HepG2 (cell line): ENCODE results near the gene SF3A2. TPM values are rescaled to one million over a fixed set of nuclear protein-coding genes. Genes with fewer than 3 reads are reported as not detected.
A peak's percentile ranks its signal among the peaks of the same experiment; 100 is the strongest.

ENCODE experiments used
- EED ChIP-seq: sonication (generic); formaldehyde crosslinking; IDR thresholded peaks from 2 replicates; pipeline ENCODE4 v1.5.0; 2020; ENCODE audit warnings: mild to moderate bottlenecking, missing genetic modification reagents
- GTF3A ChIP-seq: sonication (generic); formaldehyde crosslinking; conservative IDR thresholded peaks from 2 replicates; pipeline ENCODE4 v1.4.0; 2020; ENCODE audit warnings: mild to moderate bottlenecking, missing genetic modification reagents
- HES4 ChIP-seq: sonication (generic); formaldehyde crosslinking; IDR thresholded peaks from 2 replicates; pipeline ENCODE4 v1.9.0; 2021; ENCODE audit warnings: mild to moderate bottlenecking, missing genetic modification reagents, borderline replicate concordance
- HNRNPLL ChIP-seq: fragments of 200-400 bp; formaldehyde crosslinking; IDR thresholded peaks from 2 replicates; pipeline ENCODE4 v1.6.1; 2017; ENCODE audit warnings: mild to moderate bottlenecking, low read depth, low read length; ENCODE audit not compliant: poor library complexity, severe bottlenecking
- MED8 ChIP-seq: sonication (generic); formaldehyde crosslinking; IDR thresholded peaks from 2 replicates; pipeline ENCODE4 v1.8.1; 2023; ENCODE audit warnings: mild to moderate bottlenecking, missing genetic modification reagents; ENCODE audit not compliant: insufficient replicate concordance
- MEIS2 ChIP-seq: sonication (generic); formaldehyde crosslinking; IDR thresholded peaks from 2 replicates; pipeline ENCODE4 v1.9.0; 2021; ENCODE audit warnings: mild to moderate bottlenecking, missing genetic modification reagents
- PRMT3 ChIP-seq: sonication (generic); formaldehyde crosslinking; IDR thresholded peaks from 2 replicates; pipeline ENCODE4 v1.8.1; 2022; ENCODE audit warnings: low read depth, mild to moderate bottlenecking, moderate library complexity, missing genetic modification reagents, borderline replicate concordance
- RFX1 ChIP-seq: fragments of 450-650 bp; IDR thresholded peaks from 2 replicates; pipeline ENCODE4 v1.6.1; 2017
- SETDB1 ChIP-seq: sonication (generic); formaldehyde crosslinking; IDR thresholded peaks from 2 replicates; pipeline ENCODE4 v1.5.1; 2020; ENCODE audit warnings: missing genetic modification reagents, mild to moderate bottlenecking, borderline replicate concordance
- SMAD1 ChIP-seq: sonication (generic); formaldehyde crosslinking; IDR thresholded peaks from 2 replicates; pipeline ENCODE4 v1.4.0; 2020; ENCODE audit warnings: missing genetic modification reagents, low read depth, mild to moderate bottlenecking, borderline replicate concordance
- TAF1 ChIP-seq: sonication (generic); formaldehyde crosslinking; IDR thresholded peaks from 2 replicates; pipeline ENCODE4 v1.4.0; 2020; ENCODE audit warnings: missing genetic modification reagents
- TP53 ChIP-seq: sonication (generic); formaldehyde crosslinking; conservative IDR thresholded peaks from 2 replicates; pipeline ENCODE4 v1.4.0; 2020; ENCODE audit warnings: missing genetic modification reagents
- ZBTB38 ChIP-seq: sonication (generic); formaldehyde crosslinking; IDR thresholded peaks from 2 replicates; pipeline ENCODE4 v1.5.1; 2020; ENCODE audit warnings: mild to moderate bottlenecking, missing genetic modification reagents
- ZBTB4 ChIP-seq: sonication (generic); formaldehyde crosslinking; IDR thresholded peaks from 2 replicates; pipeline ENCODE4 v1.4.0; 2020; ENCODE audit warnings: missing genetic modification reagents, mild to moderate bottlenecking, borderline replicate concordance
- ZBTB49 ChIP-seq: sonication (generic); formaldehyde crosslinking; IDR thresholded peaks from 2 replicates; pipeline ENCODE4 v1.4.0; 2020; ENCODE audit warnings: missing genetic modification reagents, borderline replicate concordance
- ZGPAT ChIP-seq: IDR thresholded peaks from 2 replicates; pipeline ENCODE4 v1.6.1; 2016; ENCODE audit warnings: mild to moderate bottlenecking
- ZNF12 ChIP-seq: sonication (generic); formaldehyde crosslinking; IDR thresholded peaks from 2 replicates; pipeline ENCODE4 v1.5.0; 2020; ENCODE audit warnings: missing genetic modification reagents
- ZNF879 ChIP-seq: sonication (generic); formaldehyde crosslinking; IDR thresholded peaks from 2 replicates; pipeline ENCODE4 v1.8.1; 2023; ENCODE audit warnings: missing genetic modification reagents
- ZSCAN12 ChIP-seq: sonication (generic); formaldehyde crosslinking; IDR thresholded peaks from 2 replicates; pipeline ENCODE4 v1.9.0; 2021; ENCODE audit warnings: mild to moderate bottlenecking, missing genetic modification reagents
- ZSCAN29 ChIP-seq: sonication (generic); formaldehyde crosslinking; conservative IDR thresholded peaks from 2 replicates; pipeline ENCODE4 v1.4.0; 2020; ENCODE audit warnings: mild to moderate bottlenecking, missing genetic modification reagents
- ZUFSP ChIP-seq: sonication (generic); formaldehyde crosslinking; IDR thresholded peaks from 2 replicates; pipeline ENCODE4 v1.9.0; 2021; ENCODE audit warnings: missing genetic modification reagents, mild to moderate bottlenecking, borderline replicate concordance
- polyA plus RNA-seq, 8 experiments: library from polyadenylated mRNA; depleted of rRNA in 3 of 8; stranded (reverse) in 7 of 8; unstranded in 1 of 8; fragments of >200 nt; fragmentation: Illumina TruSeq in 4 of 8; extraction: Trizol in 4 of 8; gene quantifications; 2 replicates each; pipeline versions ENCODE4 v1.2.1 to v1.2.3, GENCODE V29; 2011 to 2016; ENCODE audit warnings: low read depth in 4 of 8, missing spikeins in 1 of 8, mixed read lengths in 1 of 8; ENCODE audit not compliant: insufficient read depth in 1 of 8
- total RNA-seq, 5 experiments: library from RNA; depleted of rRNA; stranded (reverse); fragments of >200 nt; fragmentation: Illumina TruSeq; extraction: Trizol; gene quantifications; 2 replicates each; pipeline ENCODE4 v1.2.3, GENCODE V29; 2016; ENCODE audit warnings: low read depth in 1 of 5

SF3A2 gene
- total and polyA plus RNA-seq, 2 of the 13 experiments (the other 11 are each of a cell fraction or from before 2014, with no cell fraction given): 8.6 to 8.8 TPM

- TF ChIP-seq ZSCAN12 (CRISPR knock-in tag) (no peak), SMAD1 (CRISPR knock-in tag) (no peak), ZBTB49 (CRISPR knock-in tag) (no peak), ZSCAN29 (CRISPR knock-in tag) (no peak), EED (CRISPR knock-in tag) (0 out of 2 replicates have a peak, but pooled peaks have one; percentile 50), PRMT3 (0 out of 2 replicates have a peak, but pooled peaks have one; percentile 1), ZNF12 (CRISPR knock-in tag) (no peak), ZBTB4 (CRISPR knock-in tag) (0 out of 2 replicates have a peak, but pooled peaks have one; percentile 25), GTF3A (CRISPR knock-in tag) (no peak), SETDB1 (no peak), ZUFSP (CRISPR knock-in tag) (no peak), RFX1 (no peak), HNRNPLL (peak; percentile 6), ZBTB38 (CRISPR knock-in tag) (peak; percentile 38; the same call in 1 of the 2 replicates), MED8 (no peak), ZGPAT (CRISPR knock-in tag) (no peak), TP53 (CRISPR knock-in tag) (no peak), MEIS2 (CRISPR knock-in tag) (no peak), ZNF879 (CRISPR knock-in tag) (0 out of 2 replicates have a peak, but pooled peaks have one; percentile 68), TAF1 (CRISPR knock-in tag) (no peak), HES4 (CRISPR knock-in tag) (no peak)
Observed at GRCh38 chr19:2237051-2237868, 636 bp downstream of the SF3A2 start (continued).
